Kidney (tissue), 14 donors: Measurements from ENCODE around the gene DYDC1. TPM values are rescaled to one million over a fixed set of nuclear protein-coding genes. Genes with fewer than 3 reads are reported as not detected.

Experiments
- DNase-seq, 5 donors: peaks; one replicate each; pipeline ENCODE4 v3.0.0-alpha.2; 2013 to 2020
- FAIRE-seq: peaks from 2 replicates; lab custom pipeline; 2012; peaks lifted over from hg19 to GRCh38; lab: Jason Lieb, UNC
- H3K27ac ChIP-seq, 2 donors: one replicate each; pipeline ENCODE4 v1.7.0; 2013; ENCODE audit warnings: low read depth in 2 of 2, low read length in 2 of 2, inconsistent platforms in 1 of 2
- H3K27me3 ChIP-seq: one replicate; pipeline ENCODE4 v1.7.1; 2013; ENCODE audit warnings: low read length, inconsistent platforms; ENCODE audit not compliant: control insufficient read depth, insufficient read depth
- H3K36me3 ChIP-seq, 3 donors: one replicate each; pipeline versions ENCODE4 v1.7.0 to v1.7.1; 2013; ENCODE audit warnings: low read length in 3 of 3, control low read depth in 1 of 3, inconsistent platforms in 1 of 3; ENCODE audit not compliant: insufficient read depth in 3 of 3, control insufficient read depth in 2 of 3
- H3K4me1 ChIP-seq, 3 donors: one replicate each; pipeline versions ENCODE4 v1.7.0 to v1.7.1; 2013; ENCODE audit warnings: low read length in 3 of 3, inconsistent platforms in 1 of 3, low read depth in 1 of 3; ENCODE audit not compliant: control insufficient read depth in 2 of 3, insufficient read depth in 2 of 3
- H3K4me3 ChIP-seq, 3 donors: one replicate each; pipeline versions ENCODE4 v1.7.0 to v1.8.1; 2013; ENCODE audit warnings: low read length in 3 of 3, control low read depth in 1 of 3, inconsistent platforms in 1 of 3
- H3K9ac ChIP-seq, 3 donors: one replicate each; pipeline versions ENCODE4 v1.7.0 to v1.7.1; 2013; ENCODE audit warnings: low read length in 3 of 3, control low read depth in 1 of 3, inconsistent platforms in 1 of 3
- H3K9me3 ChIP-seq, 3 donors: one replicate each; pipeline versions ENCODE4 v1.7.0 to v1.7.1; 2013; ENCODE audit warnings: low read length in 3 of 3, control low read depth in 1 of 3, inconsistent platforms in 1 of 3; ENCODE audit not compliant: control insufficient read depth in 2 of 3, insufficient read depth in 1 of 3
- intact Hi-C: fragments of 100-400 bp; cut with DNase I; formaldehyde crosslinking; loops from one replicate; pipeline ENCODE4 v1.11.1; 2022
- polyA plus RNA-seq: library from polyadenylated mRNA; stranded (reverse); fragments of 350-450 nt; fragmentation: Illumina TruSeq; extraction: RNeasy Lipid Tissue Mini Kit (QIAGEN cat#74804); gene quantifications from one replicate; pipeline ENCODE4 v1.2.3, GENCODE V29; 2014; ENCODE audit warnings: low read depth, low replicate concordance; ENCODE audit not compliant: insufficient read depth
- total RNA-seq: library from RNA; stranded (reverse); fragmentation: NEBNext Ultra II Directional; extraction: Animal tissue kit (Norgen Biotek cat#: 25700); gene quantifications from one replicate; pipeline ENCODE4 v1.2.1, GENCODE V29; 2021
- TF ChIP-seq, protein P1 (sequence below): IDR thresholded peaks from 3 replicates; pipeline ENCODE4 v1.5.1; 2012; ENCODE audit warnings: mild to moderate bottlenecking, moderate library complexity, borderline replicate concordance; ENCODE audit not compliant: insufficient read depth; ENCODE audit errors: extremely low read depth
- donor health status: control.
- donor health status: control.
- donor health status: control.
- donor health status: control.
- donor health status: control.
- donor health status: DM: yes; HTN: yes; CAD: no.
- donor health status: Normal renal cell carcinoma (clear cell type).

DYDC1 gene
- total and polyA plus RNA-seq, 2 donors from 2014 or later, result not detected

DNA sequence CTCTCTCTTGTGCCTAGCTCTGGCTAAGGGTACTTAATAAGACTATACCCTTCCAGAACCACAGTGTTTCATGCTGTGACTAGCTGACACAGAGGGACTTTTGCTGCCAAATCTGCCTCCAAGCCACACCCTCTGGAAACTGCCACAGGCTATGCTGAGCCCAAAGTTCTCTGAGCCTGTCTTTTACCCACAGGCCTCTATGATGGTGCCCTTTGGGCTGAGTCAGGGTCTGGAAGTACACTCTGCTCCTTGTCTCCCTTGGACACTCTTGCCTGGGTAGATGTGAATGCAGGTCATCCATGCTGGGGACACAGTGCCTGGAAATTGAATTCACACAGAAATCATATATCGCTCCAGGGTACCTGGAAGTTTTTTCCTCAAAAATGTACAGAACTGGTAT lies 22.6 kb downstream of the DYDC1 start:
- FAIRE-seq (no peak), DNase-seq (no peak)
- Histone ChIP-seq H3K27me3 (no peaks in the 10 kb centered on the region), H3K4me1 (no peaks in the 10 kb centered on the region), H3K27ac (no peak overlapping the region), H3K36me3 (no peaks in the 10 kb centered on the region), H3K4me3 (no peak overlapping the region), H3K9ac (no peak overlapping the region), H3K9me3 (no peaks in the 10 kb centered on the region)
- intact Hi-C loops, result no loop called here
- TF ChIP-seq, protein P1, sequence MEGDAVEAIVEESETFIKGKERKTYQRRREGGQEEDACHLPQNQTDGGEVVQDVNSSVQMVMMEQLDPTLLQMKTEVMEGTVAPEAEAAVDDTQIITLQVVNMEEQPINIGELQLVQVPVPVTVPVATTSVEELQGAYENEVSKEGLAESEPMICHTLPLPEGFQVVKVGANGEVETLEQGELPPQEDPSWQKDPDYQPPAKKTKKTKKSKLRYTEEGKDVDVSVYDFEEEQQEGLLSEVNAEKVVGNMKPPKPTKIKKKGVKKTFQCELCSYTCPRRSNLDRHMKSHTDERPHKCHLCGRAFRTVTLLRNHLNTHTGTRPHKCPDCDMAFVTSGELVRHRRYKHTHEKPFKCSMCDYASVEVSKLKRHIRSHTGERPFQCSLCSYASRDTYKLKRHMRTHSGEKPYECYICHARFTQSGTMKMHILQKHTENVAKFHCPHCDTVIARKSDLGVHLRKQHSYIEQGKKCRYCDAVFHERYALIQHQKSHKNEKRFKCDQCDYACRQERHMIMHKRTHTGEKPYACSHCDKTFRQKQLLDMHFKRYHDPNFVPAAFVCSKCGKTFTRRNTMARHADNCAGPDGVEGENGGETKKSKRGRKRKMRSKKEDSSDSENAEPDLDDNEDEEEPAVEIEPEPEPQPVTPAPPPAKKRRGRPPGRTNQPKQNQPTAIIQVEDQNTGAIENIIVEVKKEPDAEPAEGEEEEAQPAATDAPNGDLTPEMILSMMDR, result no peak

DNA sequence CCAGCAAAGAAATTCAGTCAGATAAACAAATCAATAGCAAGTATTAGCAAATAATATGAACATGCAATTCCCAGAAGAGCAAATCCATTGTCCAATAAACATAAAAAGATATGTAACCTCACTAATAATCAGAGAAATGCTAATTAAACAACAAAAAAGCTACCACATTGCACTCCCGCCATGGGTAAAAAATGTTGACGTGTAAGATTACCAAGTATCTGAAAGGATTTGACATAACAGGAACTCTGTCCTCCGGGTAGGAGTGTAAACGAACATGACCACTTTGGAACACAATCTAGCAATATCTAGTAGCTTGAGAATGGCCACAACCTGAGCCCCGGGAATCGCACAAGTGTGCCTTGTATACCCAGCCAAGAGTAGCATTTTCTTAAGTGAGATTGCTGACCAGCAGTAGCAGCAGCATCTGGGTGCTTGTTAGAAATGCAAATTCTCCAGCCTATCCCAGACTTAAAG lies 31.6 kb downstream of the DYDC1 start:
- FAIRE-seq (no peak), DNase-seq (no peak)
- H3K36me3 ChIP-seq, result no peaks in the 10 kb centered on the region
- no peaks in the 10 kb centered on the region for H3K27me3 ChIP-seq
- no peak overlapping the region for H3K27ac ChIP-seq
- H3K4me1 ChIP-seq, result no peaks in the 10 kb centered on the region
- H3K4me3 ChIP-seq, result no peak overlapping the region
- TF ChIP-seq, protein P1, result no peak
- no peaks in the 10 kb centered on the region for H3K9me3 ChIP-seq
- intact Hi-C loops, result no loop called here
- H3K9ac ChIP-seq, result no peak overlapping the region

DNA sequence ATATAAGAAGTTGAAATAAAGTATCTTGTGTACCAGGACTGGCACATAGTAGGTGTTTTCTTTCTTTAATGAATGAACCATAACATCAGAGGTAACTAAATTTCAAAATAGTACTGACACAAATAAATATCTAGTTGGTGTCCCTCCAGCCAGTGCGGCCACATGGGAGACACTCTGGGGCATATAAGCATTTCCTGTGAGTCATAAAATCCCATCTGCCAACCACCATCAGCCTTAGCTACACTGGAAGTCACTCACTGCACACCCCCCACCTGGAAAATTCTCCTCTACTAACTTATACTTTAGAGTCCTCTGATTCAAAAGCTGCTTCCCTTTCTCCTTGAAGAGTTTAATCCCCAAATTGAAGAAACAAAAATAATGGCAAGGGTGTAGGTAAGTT lies 32.5 kb downstream of the DYDC1 start:
- Histone ChIP-seq H3K4me3 (no peak overlapping the region), H3K4me1 (no peaks in the 10 kb centered on the region), H3K27ac (no peak overlapping the region), H3K36me3 (no peaks in the 10 kb centered on the region), H3K9me3 (no peaks in the 10 kb centered on the region), H3K27me3 (no peaks in the 10 kb centered on the region), H3K9ac (no peak overlapping the region)
- FAIRE-seq (no peak), DNase-seq (no peak)
- intact Hi-C loops, result no loop called here
- TF ChIP-seq, protein P1, result no peak

GRCh38 chr10:80323311-80323710 lies 33.2 kb downstream of the DYDC1 start:
- DNase-seq (no peak), FAIRE-seq (no peak)
- no peak overlapping the region for H3K4me3 ChIP-seq
- intact Hi-C loops, result no loop called here
- no peak overlapping the region for H3K27ac ChIP-seq
- no peaks in the 10 kb centered on the region for H3K27me3 ChIP-seq
- H3K9ac ChIP-seq, result no peak overlapping the region
- no peaks in the 10 kb centered on the region for H3K4me1 ChIP-seq
- H3K9me3 ChIP-seq, result no peaks in the 10 kb centered on the region
- no peaks in the 10 kb centered on the region for H3K36me3 ChIP-seq
- TF ChIP-seq, protein P1, result no peak
